OCI-LY7 (cell line): Measurements from ENCODE around the gene RNF5.

ENCODE experiments used
- EZH2phosphoT487 ChIP-seq: fragments of 200-600 bp; sonication (generic); IDR thresholded peaks from 2 replicates; pipeline ENCODE4 v1.6.1; 2018; ENCODE audit warnings: low read depth, borderline replicate concordance, mild to moderate bottlenecking, mixed run types, antibody characterized with exemption, low read length, moderate library complexity, mixed read lengths
- TF ChIP-seq, protein P1 (sequence below): fragments of 200-600 bp; sonication (generic); conservative IDR thresholded peaks from 2 replicates; pipeline ENCODE4 v1.5.1; 2014; ENCODE audit warnings: mild to moderate bottlenecking, antibody characterized with exemption, low read length, moderate library complexity, mixed read lengths

DNA sequence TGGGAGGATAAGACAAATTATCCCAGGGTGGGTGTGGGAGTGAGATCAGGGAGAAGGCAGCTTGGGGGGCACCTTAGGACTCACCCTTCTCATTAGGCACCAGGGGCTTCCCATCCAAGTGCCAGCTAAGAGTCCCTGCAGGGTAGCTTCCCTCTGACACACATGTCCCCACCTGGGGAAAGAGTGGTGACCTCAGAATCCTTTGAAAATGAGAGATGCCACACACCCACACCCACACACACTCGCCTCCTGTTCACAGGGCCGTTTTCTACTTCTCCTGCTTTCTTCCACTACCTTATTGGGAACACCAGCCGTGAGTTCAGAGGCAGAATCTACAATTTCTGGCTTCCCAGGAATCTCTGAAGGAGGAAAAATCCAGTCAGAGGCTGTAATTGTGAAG, 4.8 kb downstream of the RNF5 start:
- TF ChIP-seq, protein P1, sequence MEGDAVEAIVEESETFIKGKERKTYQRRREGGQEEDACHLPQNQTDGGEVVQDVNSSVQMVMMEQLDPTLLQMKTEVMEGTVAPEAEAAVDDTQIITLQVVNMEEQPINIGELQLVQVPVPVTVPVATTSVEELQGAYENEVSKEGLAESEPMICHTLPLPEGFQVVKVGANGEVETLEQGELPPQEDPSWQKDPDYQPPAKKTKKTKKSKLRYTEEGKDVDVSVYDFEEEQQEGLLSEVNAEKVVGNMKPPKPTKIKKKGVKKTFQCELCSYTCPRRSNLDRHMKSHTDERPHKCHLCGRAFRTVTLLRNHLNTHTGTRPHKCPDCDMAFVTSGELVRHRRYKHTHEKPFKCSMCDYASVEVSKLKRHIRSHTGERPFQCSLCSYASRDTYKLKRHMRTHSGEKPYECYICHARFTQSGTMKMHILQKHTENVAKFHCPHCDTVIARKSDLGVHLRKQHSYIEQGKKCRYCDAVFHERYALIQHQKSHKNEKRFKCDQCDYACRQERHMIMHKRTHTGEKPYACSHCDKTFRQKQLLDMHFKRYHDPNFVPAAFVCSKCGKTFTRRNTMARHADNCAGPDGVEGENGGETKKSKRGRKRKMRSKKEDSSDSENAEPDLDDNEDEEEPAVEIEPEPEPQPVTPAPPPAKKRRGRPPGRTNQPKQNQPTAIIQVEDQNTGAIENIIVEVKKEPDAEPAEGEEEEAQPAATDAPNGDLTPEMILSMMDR = no peak
- TF ChIP-seq EZH2phosphoT487 = no peak
